KOPT-K1 (cell line): ENCODE data around the gene PRSS27.
A peak's percentile ranks its signal among the peaks of the same experiment; 100 is the strongest.

Experiments
- H3K27ac ChIP-seq: fragments of 200-600 bp; sonication (generic); 2 replicates; pipeline ENCODE4 v1.5.1; 2016; ENCODE audit warnings: antibody characterized with exemption, mild to moderate bottlenecking, low read depth, low read length; ENCODE audit not compliant: poor library complexity, severe bottlenecking
- H3K36me3 ChIP-seq: fragments of 200-600 bp; sonication (generic); 2 replicates; pipeline ENCODE4 v1.5.1; 2017; ENCODE audit warnings: antibody characterized with exemption, mild to moderate bottlenecking, low read length, moderate library complexity; ENCODE audit not compliant: insufficient read depth
- H3K9me3 ChIP-seq: fragments of 200-600 bp; sonication (generic); 2 replicates; pipeline ENCODE4 v1.5.1; 2017; ENCODE audit warnings: antibody characterized with exemption, low read length, mild to moderate bottlenecking; ENCODE audit not compliant: insufficient read depth, poor library complexity, severe bottlenecking

The PRSS27 gene

DNA sequence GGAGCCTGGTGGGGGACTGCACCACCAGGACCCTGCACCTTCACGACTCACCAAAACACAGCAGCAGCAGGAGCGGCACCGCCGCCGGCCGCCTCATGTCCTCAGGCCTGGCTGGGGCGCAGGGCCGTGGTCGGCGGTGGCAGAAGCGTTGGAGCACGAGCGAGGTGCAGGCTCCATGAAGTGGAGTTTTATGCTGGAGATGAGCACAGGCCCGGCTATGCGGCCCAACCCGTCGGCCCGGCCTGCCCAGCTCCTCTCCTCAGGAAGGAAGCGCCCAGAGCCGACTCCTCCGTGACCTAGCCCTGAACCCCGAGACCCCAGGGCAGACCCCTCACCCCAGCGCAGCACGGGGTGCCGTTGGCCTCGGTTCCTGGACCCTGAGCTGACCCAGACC, at the start of gene PRSS27:
PRSS27 (minus strand) TSS at position 161 of the 394 bp plus-strand sequence; CDS start at position 97, 64 bp downstream.
- H3K27ac ChIP-seq, result peak within 1 kb of the TSS; percentile 52
- no peaks in the 10 kb centered on the region for H3K9me3 ChIP-seq
- H3K36me3 ChIP-seq, result no peaks in the 10 kb centered on the region

DNA sequence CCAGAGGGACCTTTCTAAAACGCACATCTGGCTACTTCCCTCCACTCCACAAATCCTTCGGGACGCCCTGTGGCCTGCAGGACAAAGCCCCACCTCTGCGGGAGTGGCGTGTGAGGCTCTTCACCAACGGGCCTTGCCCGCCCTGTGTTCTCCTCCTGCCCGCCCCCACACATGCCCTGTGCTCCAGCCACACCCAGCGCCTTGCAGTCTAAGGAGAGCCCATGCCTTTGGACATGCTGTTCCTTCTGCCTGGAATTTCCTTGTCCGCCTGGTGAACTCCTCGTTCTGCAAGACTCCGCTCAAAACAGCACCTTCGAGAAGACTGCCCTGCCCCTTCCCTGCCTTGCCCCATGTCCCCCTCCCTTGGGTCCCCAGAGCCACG, 49.6 kb upstream of the PRSS27 start:
- H3K36me3 ChIP-seq, result peaks cover 100% of the 10 kb centered on the region
- H3K9me3 ChIP-seq, result no peaks in the 10 kb centered on the region
- H3K27ac ChIP-seq, result no peak overlapping the region

DNA sequence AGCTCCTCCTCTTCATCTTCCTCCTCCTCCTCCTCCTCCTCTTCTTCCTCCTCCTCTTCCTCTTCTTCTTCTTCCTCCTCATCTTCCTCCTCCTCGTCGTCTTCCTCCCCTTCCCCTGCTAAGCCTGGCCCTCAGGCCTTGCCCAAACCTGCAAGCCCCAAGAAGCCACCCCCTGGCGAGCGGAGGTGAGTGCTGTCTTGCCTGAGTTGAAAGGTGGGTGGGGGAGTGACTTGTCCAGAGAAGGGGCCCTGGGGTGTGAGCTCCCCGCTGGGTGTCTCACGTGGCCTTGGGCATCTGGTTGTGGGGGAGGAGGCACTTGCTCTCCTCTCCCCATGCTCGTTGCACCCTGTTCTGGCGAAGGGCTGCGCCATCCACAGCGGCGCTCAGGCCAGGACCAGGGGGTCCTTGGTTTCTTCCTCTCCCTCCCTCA, 49.1 kb upstream of the PRSS27 start:
- Histone ChIP-seq H3K36me3 (peaks cover 100% of the 10 kb centered on the region), H3K27ac (no peak overlapping the region)

DNA sequence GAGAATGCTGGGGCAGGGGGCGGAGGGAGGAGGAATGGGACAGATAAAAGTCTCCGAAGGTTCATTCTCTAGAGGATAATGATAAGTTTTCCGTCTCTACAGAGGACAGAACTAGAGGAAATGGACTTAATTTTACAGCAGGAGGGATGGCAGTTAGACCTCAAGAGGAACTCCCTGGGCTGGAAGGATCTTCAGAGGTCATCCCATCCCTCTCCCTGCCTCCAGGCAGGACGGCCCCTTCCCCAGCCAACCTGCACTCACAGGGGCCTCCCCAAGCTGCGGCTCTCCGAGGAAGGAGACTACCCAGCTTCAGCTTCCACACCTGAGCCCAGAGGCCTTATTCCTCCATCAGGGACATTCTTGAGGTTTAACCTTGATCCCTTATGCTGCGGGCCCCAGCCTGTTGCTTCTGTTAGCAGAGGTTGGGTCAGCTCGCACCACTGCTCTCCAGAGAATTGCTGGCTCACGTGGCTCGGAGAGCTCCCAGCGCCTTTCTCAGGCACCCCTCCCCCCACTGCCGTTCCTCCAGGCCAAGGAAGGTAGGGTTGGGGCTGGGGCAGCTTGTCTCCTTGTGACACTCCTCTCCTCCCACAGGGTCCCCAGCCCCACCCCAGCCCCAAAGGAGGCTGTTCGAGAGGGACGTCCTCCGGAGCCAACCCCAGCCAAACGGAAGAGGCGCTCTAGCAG, 48.5 kb upstream of the PRSS27 start:
- Histone ChIP-seq H3K9me3 (no peaks in the 10 kb centered on the region), H3K36me3 (peaks cover 100% of the 10 kb centered on the region), H3K27ac (no peak overlapping the region)

More for the DNA sequence above, 49.1 kb upstream of the PRSS27 start:
- H3K9me3 ChIP-seq, result no peaks in the 10 kb centered on the region

DNA sequence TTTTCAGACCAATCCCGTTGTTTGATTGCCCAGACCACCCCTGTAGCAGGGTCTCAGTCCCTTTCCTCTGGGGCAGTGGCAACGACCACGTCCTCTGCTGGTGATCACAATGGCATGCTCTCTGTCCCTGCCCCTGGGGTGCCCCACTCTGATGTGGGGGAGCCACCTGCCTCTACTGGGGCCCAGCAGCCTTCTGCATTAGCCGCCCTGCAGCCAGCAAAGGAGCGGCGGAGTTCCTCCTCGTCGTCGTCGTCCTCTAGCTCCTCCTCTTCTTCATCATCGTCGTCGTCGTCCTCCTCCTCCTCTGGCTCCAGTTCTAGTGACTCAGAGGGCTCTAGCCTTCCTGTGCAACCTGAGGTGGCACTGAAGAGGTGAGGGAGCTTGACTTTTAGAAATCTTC, 47.9 kb upstream of the PRSS27 start:
- no peaks in the 10 kb centered on the region for H3K9me3 ChIP-seq
- H3K36me3 ChIP-seq, result peaks cover 100% of the 10 kb centered on the region
- H3K27ac ChIP-seq, result no peak overlapping the region

DNA sequence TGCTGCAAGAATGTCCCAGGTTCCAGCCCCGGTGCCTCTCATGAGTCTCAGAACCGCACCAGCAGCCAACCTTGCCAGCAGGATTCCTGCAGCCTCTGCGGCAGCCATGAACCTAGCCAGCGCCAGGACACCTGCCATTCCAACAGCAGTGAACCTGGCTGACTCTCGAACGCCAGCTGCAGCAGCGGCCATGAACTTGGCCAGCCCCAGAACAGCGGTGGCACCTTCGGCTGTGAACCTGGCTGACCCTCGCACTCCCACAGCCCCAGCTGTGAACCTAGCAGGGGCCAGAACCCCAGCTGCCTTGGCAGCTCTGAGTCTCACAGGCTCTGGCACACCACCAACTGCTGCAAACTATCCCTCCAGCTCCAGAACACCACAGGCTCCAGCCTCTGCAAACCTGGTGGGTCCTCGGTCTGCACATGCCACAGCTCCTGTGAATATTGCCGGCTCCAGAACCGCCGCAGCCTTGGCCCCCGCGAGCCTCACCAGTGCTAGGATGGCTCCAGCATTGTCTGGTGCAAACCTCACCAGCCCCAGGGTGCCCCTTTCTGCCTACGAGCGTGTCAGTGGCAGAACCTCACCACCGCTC, 47.2 kb upstream of the PRSS27 start:
- Histone ChIP-seq H3K27ac (no peak overlapping the region), H3K36me3 (peaks cover 100% of the 10 kb centered on the region), H3K9me3 (no peaks in the 10 kb centered on the region)

DNA sequence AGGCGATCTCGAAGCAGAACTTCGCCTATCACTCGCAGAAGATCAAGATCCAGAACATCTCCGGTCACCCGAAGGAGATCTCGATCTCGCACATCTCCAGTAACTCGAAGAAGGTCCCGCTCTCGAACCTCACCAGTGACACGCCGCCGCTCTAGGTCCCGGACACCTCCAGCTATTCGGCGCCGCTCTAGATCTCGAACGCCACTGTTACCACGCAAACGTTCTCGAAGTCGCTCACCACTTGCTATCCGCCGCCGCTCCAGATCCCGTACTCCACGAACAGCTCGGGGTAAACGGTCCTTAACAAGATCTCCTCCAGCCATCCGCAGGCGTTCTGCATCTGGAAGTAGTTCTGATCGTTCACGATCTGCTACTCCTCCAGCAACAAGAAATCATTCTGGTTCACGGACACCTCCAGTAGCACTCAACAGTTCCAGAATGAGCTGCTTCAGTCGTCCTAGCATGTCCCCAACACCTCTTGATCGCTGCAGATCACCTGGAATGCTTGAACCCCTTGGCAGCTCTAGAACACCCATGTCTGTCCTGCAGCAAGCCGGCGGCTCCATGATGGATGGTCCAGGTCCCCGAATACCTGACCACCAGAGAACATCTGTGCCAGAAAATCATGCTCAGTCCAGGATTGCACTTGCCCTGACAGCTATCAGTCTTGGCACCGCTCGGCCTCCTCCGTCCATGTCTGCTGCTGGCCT, 46.6 kb upstream of the PRSS27 start:
- H3K36me3 ChIP-seq, result peaks cover 100% of the 10 kb centered on the region
- no peaks in the 10 kb centered on the region for H3K9me3 ChIP-seq
- H3K27ac ChIP-seq, result no peak overlapping the region

DNA sequence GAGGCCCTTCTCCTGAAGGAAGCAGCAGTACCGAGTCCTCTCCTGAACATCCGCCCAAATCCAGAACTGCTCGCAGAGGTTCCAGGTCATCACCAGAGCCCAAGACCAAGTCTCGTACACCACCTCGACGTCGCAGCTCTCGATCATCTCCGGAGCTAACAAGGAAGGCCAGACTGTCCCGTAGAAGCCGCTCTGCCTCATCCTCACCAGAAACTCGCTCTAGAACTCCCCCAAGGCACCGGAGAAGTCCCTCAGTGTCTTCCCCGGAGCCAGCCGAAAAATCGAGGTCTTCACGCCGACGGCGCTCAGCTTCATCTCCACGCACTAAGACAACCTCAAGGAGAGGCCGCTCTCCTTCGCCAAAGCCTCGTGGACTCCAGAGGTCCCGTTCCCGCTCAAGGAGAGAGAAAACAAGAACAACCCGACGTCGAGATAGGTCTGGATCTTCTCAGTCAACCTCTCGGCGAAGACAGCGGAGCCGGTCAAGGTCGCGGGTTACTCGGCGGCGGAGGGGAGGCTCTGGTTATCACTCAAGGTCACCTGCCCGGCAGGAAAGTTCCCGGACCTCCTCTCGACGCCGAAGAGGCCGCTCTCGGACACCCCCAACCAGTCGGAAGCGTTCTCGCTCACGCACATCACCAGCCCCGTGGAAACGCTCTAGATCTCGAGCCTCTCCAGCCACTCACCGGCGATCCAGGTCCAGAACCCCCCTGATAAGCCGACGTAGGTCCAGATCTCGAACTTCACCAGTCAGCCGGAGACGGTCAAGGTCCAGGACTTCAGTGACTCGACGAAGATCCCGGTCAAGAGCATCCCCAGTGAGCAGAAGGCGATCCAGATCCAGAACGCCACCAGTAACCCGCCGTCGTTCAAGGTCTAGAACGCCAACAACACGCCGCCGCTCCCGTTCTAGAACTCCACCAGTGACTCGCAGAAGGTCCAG, 45.7 kb upstream of the PRSS27 start:
- Histone ChIP-seq H3K9me3 (no peaks in the 10 kb centered on the region), H3K27ac (no peak overlapping the region), H3K36me3 (peaks cover 100% of the 10 kb centered on the region)

DNA sequence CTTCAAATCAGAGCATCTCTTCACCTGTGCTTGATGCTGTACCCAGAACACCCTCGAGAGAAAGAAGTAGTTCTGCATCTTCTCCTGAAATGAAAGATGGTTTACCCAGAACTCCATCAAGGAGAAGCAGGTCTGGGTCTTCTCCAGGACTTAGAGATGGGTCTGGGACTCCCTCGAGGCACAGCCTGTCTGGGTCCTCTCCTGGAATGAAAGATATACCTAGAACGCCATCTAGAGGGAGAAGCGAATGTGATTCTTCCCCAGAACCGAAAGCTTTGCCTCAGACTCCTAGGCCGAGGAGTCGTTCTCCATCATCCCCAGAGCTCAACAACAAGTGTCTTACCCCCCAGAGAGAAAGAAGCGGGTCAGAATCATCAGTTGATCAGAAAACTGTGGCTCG, 44.7 kb upstream of the PRSS27 start:
- Histone ChIP-seq H3K36me3 (peaks cover 100% of the 10 kb centered on the region), H3K27ac (no peak overlapping the region), H3K9me3 (no peaks in the 10 kb centered on the region)

DNA sequence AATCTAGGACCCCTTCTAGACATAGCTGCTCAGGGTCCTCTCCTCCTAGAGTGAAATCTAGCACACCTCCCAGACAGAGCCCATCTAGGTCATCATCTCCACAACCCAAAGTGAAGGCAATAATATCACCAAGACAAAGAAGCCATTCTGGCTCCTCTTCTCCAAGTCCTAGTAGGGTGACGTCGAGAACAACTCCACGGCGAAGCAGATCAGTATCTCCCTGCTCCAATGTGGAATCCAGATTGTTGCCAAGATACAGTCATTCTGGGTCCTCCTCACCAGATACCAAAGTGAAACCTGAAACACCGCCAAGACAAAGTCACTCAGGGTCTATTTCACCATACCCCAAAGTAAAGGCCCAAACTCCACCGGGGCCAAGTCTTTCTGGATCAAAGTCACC, 43.1 kb upstream of the PRSS27 start:
- Histone ChIP-seq H3K36me3 (peaks cover 100% of the 10 kb centered on the region), H3K27ac (no peak overlapping the region), H3K9me3 (no peaks in the 10 kb centered on the region)

DNA sequence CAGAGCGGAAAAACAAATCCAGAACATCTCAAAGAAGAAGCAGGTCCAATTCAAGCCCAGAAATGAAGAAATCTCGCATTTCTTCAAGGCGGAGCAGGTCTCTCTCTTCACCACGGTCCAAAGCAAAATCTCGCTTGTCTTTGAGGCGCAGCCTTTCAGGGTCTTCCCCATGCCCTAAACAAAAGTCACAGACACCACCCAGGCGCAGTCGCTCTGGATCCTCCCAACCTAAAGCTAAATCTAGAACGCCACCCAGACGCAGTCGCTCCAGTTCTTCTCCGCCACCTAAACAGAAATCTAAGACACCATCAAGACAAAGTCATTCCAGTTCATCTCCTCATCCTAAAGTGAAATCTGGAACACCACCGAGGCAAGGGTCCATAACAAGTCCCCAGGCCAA, 42.7 kb upstream of the PRSS27 start:
- Histone ChIP-seq H3K36me3 (peaks cover 100% of the 10 kb centered on the region), H3K9me3 (no peaks in the 10 kb centered on the region), H3K27ac (no peak overlapping the region)

DNA sequence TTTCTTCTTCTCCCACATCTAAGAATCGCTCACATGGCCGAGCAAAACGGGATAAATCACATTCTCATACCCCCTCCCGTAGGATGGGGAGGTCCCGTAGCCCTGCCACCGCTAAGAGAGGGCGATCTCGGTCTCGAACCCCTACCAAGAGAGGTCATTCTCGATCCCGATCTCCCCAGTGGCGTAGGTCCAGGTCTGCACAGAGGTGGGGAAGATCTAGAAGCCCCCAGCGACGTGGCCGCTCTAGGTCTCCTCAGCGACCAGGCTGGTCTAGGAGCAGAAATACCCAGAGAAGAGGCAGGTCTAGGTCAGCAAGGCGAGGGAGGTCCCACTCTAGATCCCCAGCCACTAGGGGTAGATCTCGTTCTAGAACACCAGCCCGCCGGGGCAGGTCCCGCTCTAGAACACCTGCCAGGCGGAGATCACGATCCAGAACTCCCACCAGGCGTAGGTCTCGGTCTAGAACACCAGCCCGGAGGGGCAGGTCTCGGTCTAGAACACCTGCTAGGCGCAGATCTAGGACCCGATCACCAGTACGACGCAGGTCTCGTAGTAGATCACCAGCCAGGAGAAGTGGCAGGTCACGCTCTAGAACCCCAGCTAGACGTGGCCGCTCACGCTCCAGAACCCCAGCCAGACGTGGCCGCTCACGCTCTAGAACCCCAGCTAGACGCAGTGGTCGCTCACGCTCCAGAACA, 42.0 kb upstream of the PRSS27 start:
- Histone ChIP-seq H3K27ac (no peak overlapping the region), H3K9me3 (no peaks in the 10 kb centered on the region), H3K36me3 (peaks cover 100% of the 10 kb centered on the region)

DNA sequence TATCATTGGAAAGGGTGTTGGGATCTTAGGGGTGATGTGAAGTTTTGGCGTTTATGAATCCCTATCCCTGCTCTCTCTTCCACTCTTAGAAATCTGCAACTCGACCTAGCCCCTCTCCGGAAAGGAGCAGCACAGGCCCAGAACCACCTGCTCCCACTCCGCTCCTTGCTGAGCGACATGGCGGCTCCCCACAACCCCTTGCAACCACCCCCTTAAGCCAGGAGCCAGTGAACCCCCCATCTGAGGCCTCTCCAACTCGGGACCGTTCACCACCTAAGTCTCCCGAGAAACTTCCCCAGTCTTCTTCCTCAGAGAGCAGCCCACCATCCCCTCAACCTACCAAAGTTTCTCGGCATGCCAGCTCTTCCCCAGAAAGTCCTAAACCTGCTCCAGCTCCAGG, 41.4 kb upstream of the PRSS27 start:
- Histone ChIP-seq H3K36me3 (peaks cover 100% of the 10 kb centered on the region), H3K27ac (no peak overlapping the region), H3K9me3 (no peaks in the 10 kb centered on the region)

DNA sequence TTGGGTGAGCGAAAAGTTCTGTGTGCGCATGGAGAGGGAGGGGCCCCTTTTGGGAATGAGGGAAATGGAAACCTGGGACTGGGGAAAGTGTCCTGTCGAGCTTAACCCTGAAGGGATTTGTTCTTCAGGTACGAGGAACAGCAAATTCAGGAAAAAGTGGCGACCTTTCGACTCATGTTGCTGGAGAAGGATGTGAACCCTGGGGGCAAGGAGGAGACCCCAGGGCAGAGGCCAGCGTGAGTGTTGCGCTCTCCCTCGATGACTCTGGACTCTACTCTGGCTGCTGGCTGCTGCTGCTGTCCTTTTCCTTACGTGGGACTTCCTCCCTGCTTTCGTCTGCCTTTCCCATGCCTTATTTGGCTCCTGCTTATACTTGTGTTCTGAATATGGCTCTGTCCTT, 37.3 kb upstream of the PRSS27 start:
- Histone ChIP-seq H3K27ac (no peak overlapping the region), H3K36me3 (peaks cover 81% of the 10 kb centered on the region), H3K9me3 (no peaks in the 10 kb centered on the region)
